HG03342 (cell line): Measurements from ENCODE around the gene ACAA2.

Experiments used
- ATAC-seq: cut with Tn5 transposase; IDR thresholded peaks from one replicate; pipeline ENCODE4 v1.9.1; 2021; ENCODE audit warnings: mild to moderate bottlenecking, moderate library complexity; ENCODE audit not compliant: unreplicated experiment

ACAA2 gene

GRCh38 chr18:49768051-49768391, 45.3 kb downstream of the ACAA2 start:
- ATAC-seq: no peak

GRCh38 chr18:49767111-49768050, 46.0 kb downstream of the ACAA2 start:
- ATAC-seq: no peak

GRCh38 chr18:49766646-49767045, 46.7 kb downstream of the ACAA2 start:
- ATAC-seq: no peak

GRCh38 chr18:49764032-49764431, 49.3 kb downstream of the ACAA2 start:
- ATAC-seq: no peak

- ATAC-seq: no peak
Measured at GRCh38 chr18:49763590-49763989, 49.7 kb downstream of the ACAA2 start.

GRCh38 chr18:49762191-49763077, 50.9 kb downstream of the ACAA2 start:
- ATAC-seq: no peak

- no peak for ATAC-seq
Measured at GRCh38 chr18:49761771-49762170, 51.6 kb downstream of the ACAA2 start.

GRCh38 chr18:49758263-49758610, 55.1 kb downstream of the ACAA2 start:
- ATAC-seq: no peak

GRCh38 chr18:49757513-49758262, 55.6 kb downstream of the ACAA2 start:
- ATAC-seq: no peak

GRCh38 chr18:49756671-49757362, 56.5 kb downstream of the ACAA2 start:
- ATAC-seq: no peak

- ATAC-seq: no peak
Measured at GRCh38 chr18:49756135-49756534, 57.2 kb downstream of the ACAA2 start.

GRCh38 chr18:49755489-49755888, 57.8 kb downstream of the ACAA2 start:
- no peak for ATAC-seq

- ATAC-seq: no peak
Measured at GRCh38 chr18:49754866-49755265, 58.5 kb downstream of the ACAA2 start.

GRCh38 chr18:49753643-49754042, 59.7 kb downstream of the ACAA2 start:
- no peak for ATAC-seq

- ATAC-seq: no peak
Measured at GRCh38 chr18:49752095-49752457, 61.3 kb downstream of the ACAA2 start.

- ATAC-seq: no peak
Measured at GRCh38 chr18:49751427-49752094, 61.8 kb downstream of the ACAA2 start.

- no peak for ATAC-seq
Measured at GRCh38 chr18:49749563-49749962, 63.8 kb downstream of the ACAA2 start.

- ATAC-seq: no peak
Measured at GRCh38 chr18:49747876-49748275, 65.5 kb downstream of the ACAA2 start.

GRCh38 chr18:49745045-49746014, 68.0 kb downstream of the ACAA2 start:
- ATAC-seq: no peak
